Measurements from ENCODE around the gene MRPL42.
"Not testable (repeated sequence)": the region's sequence is repeated elsewhere in the genome, so short reads cannot be mapped to it uniquely, and the experiment has no call there.

The MRPL42 gene

DNA sequence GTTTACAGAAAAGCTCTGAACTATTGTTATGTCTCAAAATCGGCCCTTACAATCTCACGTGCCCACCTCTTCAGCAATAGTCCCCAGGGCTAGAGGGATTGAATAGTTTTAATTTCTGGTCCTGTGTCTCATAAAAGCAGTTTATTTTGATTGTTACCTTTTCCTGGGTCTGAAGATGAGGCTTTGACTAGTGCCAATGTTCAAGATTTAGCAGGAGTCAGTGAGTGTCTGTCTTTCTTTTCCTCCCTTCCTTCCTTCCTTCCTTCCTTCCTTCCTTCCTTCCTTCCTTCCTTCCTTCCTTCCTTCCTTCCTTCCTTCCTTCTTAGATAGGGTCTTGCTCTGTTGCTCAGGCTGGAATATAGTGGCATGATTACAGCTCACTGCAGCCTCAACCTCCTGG lies 80.5 kb downstream of the MRPL42 start:
- no peak for DNase-seq (ENCODE audit: low read depth in 2 of 2)

DNA sequence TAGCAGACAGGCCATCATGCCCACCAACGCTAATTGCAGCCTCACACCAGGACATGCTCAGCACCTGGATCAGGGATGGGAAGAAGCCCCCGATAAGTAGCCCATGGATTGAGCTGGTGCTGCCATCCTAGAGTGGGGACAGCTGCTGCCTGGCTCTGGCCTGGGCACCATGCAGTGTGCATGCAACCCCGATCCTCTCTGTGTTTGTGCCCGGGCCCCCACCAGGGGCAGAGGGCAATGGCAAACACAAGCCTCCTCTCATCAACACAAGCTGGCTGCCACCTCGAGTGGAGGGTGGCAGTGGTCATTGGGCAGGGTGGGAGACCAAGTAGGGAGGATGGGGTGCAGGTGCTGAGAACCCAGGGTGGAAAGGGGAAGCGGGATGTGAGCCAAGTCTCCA lies 81.9 kb downstream of the MRPL42 start:
- no peak for DNase-seq (ENCODE audit: low read depth in 2 of 2)

DNA sequence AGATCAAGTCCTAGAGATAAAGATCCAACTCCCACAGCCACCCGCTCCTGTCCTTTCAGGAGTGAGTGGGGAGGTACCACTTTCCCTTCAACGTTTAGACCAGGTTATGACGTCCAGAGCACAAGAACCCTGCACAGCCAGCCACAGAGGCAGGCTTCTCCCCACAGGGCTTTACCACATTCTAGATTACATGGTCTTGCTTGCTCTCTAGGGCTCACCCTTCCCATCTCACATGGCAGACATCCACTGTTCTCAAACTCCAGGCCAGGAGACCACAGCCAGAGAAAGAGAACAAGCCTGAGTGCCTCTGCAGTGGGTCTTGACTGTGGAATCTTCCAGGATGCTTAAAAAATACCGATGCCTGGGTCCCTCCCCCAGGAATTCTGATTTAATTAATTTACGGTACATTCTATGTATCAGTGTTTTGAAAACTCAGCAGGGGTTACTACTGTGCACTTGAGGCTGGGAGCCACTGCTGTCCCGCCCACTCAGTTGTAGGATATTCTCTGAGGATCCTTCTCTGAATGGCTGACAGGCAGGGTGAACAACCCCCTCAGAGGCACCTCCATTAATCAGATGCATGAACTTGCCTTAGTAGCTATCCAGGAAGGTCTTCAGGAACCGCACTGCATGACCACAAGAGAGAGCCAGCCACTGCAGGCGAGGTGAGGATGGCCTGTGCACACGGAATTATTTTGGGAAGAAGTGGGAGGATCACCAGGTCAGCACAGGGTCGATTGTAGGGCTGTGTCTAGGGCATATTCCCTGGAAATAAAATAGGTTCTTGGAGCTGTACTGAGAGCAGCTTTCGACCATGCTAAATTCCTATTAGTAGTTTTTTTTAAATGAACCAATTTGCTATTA lies 83.7 kb downstream of the MRPL42 start:
- DNase-seq (ENCODE audit: low read depth in 2 of 2), result no peak

DNA sequence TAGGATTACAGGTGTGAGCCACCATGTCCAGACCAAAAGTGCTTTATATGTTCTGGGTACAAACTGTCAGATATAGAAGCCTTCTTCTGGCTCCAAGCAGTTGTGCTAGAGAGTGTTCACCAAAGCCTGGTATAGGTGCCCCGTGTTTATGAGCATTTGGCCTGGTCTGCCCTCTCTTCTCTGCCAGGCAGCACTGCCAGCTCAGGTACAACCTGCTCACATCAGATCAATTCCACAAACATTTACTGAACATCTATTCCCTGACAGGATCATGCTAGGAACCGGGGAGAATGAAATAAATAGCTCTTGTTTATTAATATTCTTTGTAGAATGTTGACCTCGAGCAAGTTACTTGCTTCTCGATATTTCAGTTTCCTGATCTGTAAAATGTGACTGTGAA lies 85.1 kb downstream of the MRPL42 start:
- DNase-seq (ENCODE audit: low read depth in 2 of 2), result no peak

DNA sequence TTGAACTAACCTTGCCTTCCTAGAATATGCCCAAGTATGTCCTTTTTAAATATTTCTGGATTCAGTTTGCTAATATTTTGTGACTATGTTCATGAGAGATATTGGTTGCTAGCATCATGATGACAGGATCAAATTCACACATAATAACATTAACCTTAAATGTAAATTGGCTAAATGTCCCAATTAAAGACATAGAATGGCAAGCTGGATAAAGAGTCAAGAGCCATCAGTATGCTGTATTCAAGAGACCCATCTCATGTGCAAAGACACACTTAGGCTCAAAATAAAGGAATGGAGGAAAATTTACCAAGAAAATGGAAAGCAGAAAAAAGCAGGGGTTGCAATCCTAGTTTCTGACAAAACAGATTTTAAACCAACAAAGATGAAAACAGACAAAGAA lies 90.6 kb downstream of the MRPL42 start:
- DNase-seq (ENCODE audit: low read depth in 2 of 2), result not testable (repeated sequence)

DNA sequence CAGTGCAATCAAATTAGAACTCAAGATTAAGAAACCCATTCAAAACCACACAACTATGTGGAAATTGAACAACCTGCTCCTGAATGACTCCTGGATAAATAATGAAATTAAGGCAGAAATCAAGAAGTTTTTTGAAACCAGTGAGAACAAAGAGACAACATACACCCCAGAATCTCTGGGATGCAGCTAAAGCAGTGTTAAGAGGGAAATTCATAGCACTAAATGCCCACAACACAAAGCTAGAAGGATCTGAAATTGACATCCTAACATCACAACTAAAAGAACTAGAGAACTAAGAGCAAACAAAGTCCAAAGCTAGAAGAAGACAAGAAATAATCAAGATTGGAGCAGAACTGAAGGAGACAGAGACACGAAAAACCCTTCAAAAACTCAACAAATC lies 91.4 kb downstream of the MRPL42 start:
- DNase-seq (ENCODE audit: low read depth in 2 of 2), result not testable (repeated sequence)

DNA sequence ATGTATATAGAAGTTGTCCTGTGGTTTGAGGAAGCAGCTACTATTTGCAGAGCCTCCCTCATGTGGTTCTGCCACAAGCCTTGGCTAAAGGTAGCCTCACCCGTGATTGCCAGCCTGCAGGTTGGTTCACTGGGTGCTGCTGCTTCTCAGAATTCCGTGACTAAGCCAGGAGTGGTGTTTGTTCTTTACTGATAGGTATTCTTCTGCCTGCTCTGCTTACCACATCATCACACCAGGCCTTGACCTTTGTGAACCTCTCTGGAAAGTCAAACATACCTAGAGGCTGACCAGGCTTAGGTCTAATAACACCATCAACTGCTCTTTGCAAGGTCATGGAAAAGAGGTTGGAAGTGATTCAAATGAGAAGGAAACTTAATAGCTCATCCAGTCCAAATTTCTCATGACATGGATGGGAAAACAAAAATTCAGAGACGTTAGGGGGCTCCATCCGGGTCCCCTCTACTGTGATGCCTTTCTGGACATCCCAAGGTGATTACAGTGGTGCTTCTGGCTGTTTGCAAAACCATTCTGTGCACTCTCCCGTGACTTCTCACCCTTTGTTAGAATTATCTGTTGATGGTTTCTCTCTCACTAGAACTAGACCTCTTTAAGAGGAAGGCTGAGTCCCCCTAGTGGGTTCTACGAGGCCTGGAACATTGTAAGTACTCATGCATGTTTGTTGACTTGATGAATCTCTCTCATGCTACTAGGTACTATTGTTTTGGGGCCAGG lies 96.7 kb downstream of the MRPL42 start:
- DNase-seq (ENCODE audit: low read depth in 2 of 2), result no peak

DNA sequence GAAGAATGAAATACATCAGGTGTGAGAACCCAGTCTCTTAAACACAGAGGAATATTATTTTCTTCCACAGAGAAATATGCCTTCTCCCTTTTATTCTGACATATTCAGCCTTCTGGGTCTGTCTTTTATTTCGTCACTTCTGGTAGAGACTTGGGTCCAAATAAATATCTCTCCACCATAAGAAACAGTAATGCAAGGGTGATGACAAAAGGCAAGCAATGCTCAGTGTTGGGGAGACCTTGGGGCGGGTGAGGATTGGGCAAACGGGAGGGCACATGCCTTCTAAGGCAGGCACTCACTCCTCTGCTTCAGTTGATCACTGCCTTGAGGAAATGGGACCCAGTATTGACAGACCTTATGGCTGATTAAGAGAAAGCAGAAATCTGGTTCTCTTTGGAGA lies 98.4 kb downstream of the MRPL42 start:
- DNase-seq (ENCODE audit: low read depth in 2 of 2), result no peak
